GM12878 (cell line): ENCODE measurements around the gene ICE1. TPM values are rescaled to one million over a fixed set of nuclear protein-coding genes. Genes with fewer than 3 reads are reported as not detected.

Experiments
- ATAC-seq: fragments of 200-7000 bp; cut with Tn5 transposase; 3 replicates; pipeline ENCODE4 v1.9.1; 2020; ENCODE audit warnings: mild to moderate bottlenecking, moderate library complexity
- BruUV-seq: library from RNA; stranded (reverse); fragments of 400-500 nt; replicated peaks from 2 replicates; lab custom pipeline; 2021; lab: Mats Ljungman, UMichigan
- CTCF ChIA-PET: fragments of 300-600 bp; sonication (Branson Sonifier 250); formaldehyde crosslinking; extraction: SDS; loops from one replicate; lab custom pipeline; 2021; ENCODE audit warnings: inconsistent platforms; lab: Yijun Ruan, JAX
- POLR2A ChIA-PET: fragments of 350-600 bp; formaldehyde crosslinking; extraction: SDS; loops from one replicate; lab custom pipeline; 2021; ENCODE audit warnings: inconsistent platforms; lab: Charles Lee
- RAD21 ChIA-PET: fragments of 300-600 bp; sonication (Branson Sonifier 250); formaldehyde crosslinking; loops from one replicate; lab custom pipeline; 2023; ENCODE audit warnings: antibody characterized with exemption; ENCODE audit not compliant: unreplicated experiment; lab: Charles Lee
- SMC1A ChIA-PET: fragments of 300-600 bp; sonication (Branson Sonifier 250); formaldehyde crosslinking; loops from one replicate; lab custom pipeline; 2023; ENCODE audit not compliant: unreplicated experiment, uncharacterized antibody; lab: Charles Lee
- DNase-seq: peaks from one replicate; pipeline ENCODE4 v3.0.0-alpha.2; 2011; ENCODE audit warnings: low read depth, low spot score
- FAIRE-seq: peaks from 3 replicates; lab custom pipeline; 2011; peaks lifted over from hg19 to GRCh38; lab: Jason Lieb, UNC
- H2AFZ ChIP-seq: 2 replicates; pipeline ENCODE4 v1.6.0; 2011; ENCODE audit warnings: low read depth, low read length, control low read depth; ENCODE audit not compliant: control insufficient read depth
- H3K27ac ChIP-seq: 2 replicates; pipeline ENCODE4 v1.5.1; 2011; ENCODE audit warnings: control low read depth; ENCODE audit not compliant: control insufficient read depth, insufficient read depth
- H3K27me3 ChIP-seq, 2 experiments: replicated peaks in 1 of 2; 2 replicates each; pipeline versions ENCODE4 v1.6.0 to v1.6.1; 2011; ENCODE audit warnings: low read length in 1 of 2; ENCODE audit not compliant: control insufficient read depth in 2 of 2, insufficient read depth in 2 of 2
- H3K36me3 ChIP-seq, 2 experiments: 2 replicates each; pipeline ENCODE4 v1.5.1; 2011; ENCODE audit warnings: low read length in 1 of 2; ENCODE audit not compliant: control insufficient read depth in 2 of 2, insufficient read depth in 2 of 2
- H3K4me1 ChIP-seq: 2 replicates; pipeline ENCODE4 v1.6.1; 2011; ENCODE audit warnings: mild to moderate bottlenecking, low read length, moderate library complexity, mixed read lengths; ENCODE audit not compliant: control insufficient read depth, insufficient read depth
- H3K4me2 ChIP-seq: 2 replicates; pipeline ENCODE4 v1.6.0; 2011; ENCODE audit warnings: control low read depth; ENCODE audit not compliant: control insufficient read depth, insufficient read depth
- H3K4me3 ChIP-seq: fragments of 200-600 bp; sonication (generic); 2 replicates; pipeline ENCODE4 v1.5.1; 2016
- H3K79me2 ChIP-seq: 2 replicates; pipeline ENCODE4 v1.6.0; 2011; ENCODE audit warnings: low read length; ENCODE audit not compliant: control insufficient read depth, insufficient read depth
- H3K9ac ChIP-seq: 2 replicates; pipeline ENCODE4 v1.8.0; 2011; ENCODE audit warnings: low read length, control low read depth, mixed read lengths; ENCODE audit not compliant: control insufficient read depth, insufficient read depth
- H3K9me3 ChIP-seq: replicated peaks from 3 replicates; pipeline ENCODE4 v1.5.1; 2011; ENCODE audit warnings: mild to moderate bottlenecking, low read length; ENCODE audit not compliant: control insufficient read depth, insufficient read depth
- H4K20me1 ChIP-seq: 2 replicates; pipeline ENCODE4 v1.6.0; 2011; ENCODE audit not compliant: control insufficient read depth, insufficient read depth
- BRCA1 ChIP-seq: IDR thresholded peaks from 2 replicates; pipeline ENCODE4 v1.6.1; 2011; ENCODE audit warnings: low read depth, low read length, improper control_type of control experiment
- CBX3 ChIP-seq: fragments of 200-600 bp; sonication (generic); IDR thresholded peaks from 2 replicates; pipeline ENCODE4 v1.6.1; 2016; ENCODE audit warnings: low read depth, borderline replicate concordance
- IRF5 ChIP-seq: fragments of 450-650 bp; IDR thresholded peaks from 2 replicates; pipeline ENCODE4 v1.6.1; 2017; ENCODE audit warnings: borderline replicate concordance
- NR2C1 ChIP-seq: fragments of 450-650 bp; IDR thresholded peaks from 2 replicates; pipeline ENCODE4 v1.6.1; 2017; ENCODE audit warnings: antibody characterized with exemption, mild to moderate bottlenecking, moderate library complexity
- PAX8 ChIP-seq: fragments of 450-650 bp; IDR thresholded peaks from 2 replicates; pipeline ENCODE4 v1.6.1; 2017; ENCODE audit warnings: mild to moderate bottlenecking, moderate library complexity
- RFX5 ChIP-seq: IDR thresholded peaks from 2 replicates; pipeline ENCODE4 v1.6.1; 2011; ENCODE audit warnings: low read depth, low read length, improper control_type of control experiment
- SIX5 ChIP-seq: IDR thresholded peaks from 2 replicates; pipeline ENCODE4 v1.6.1; 2011; ENCODE audit warnings: mild to moderate bottlenecking, low read depth, low read length, moderate library complexity; ENCODE audit not compliant: severe bottlenecking
- SMAD5 ChIP-seq: IDR thresholded peaks from 2 replicates; pipeline ENCODE4 v1.6.1; 2016; ENCODE audit warnings: antibody characterized with exemption, low read depth
- SMC3 ChIP-seq: IDR thresholded peaks from 2 replicates; pipeline ENCODE4 v1.6.1; 2011; ENCODE audit warnings: low read length, improper control_type of control experiment, borderline replicate concordance
- ZBED1 ChIP-seq: IDR thresholded peaks from 2 replicates; pipeline ENCODE4 v1.6.1; 2016; ENCODE audit warnings: borderline replicate concordance
- WGBS: methylation state at CpG from one replicate; pipeline ENCODE4 v1.1.6; 2016; ENCODE audit warnings: low lambda C conversion rate; ENCODE audit not compliant: insufficient replicate concordance, insufficient coverage; ENCODE audit errors: missing lambda C conversion rate; 5-methylcytosine and 5-hydroxymethylcytosine counted together
- in situ Hi-C: fragments of 300-500 bp; cut with MboI; formaldehyde crosslinking; loops from 9 replicates; pipeline ENCODE4 v1.14.3; 2018; ENCODE audit warnings: mixed read lengths
- intact Hi-C: fragments of 100-400 bp; cut with micrococcal nuclease; formaldehyde crosslinking; loops from one replicate; pipeline ENCODE4 v1.14.2; 2022; ENCODE audit not compliant: unreplicated experiment
- polyA plus RNA-seq, 11 experiments: library from polyadenylated mRNA; depleted of rRNA in 4 of 11; unstranded in 6 of 11; stranded (reverse) in 5 of 11; fragments of >200 nt; fragmentation: Nextera tagmentation in 4 of 11; fragmentation: Illumina TruSeq in 1 of 11; extraction: Ambion mirVana in 4 of 11; extraction: Trizol in 1 of 11; gene quantifications; 1 replicate in 1 of 11; 2 replicates in 10 of 11; pipeline versions ENCODE4 v1.2.1 to v1.2.3, GENCODE V29; 2011 to 2016; ENCODE audit warnings: inconsistent platforms in 2 of 11, missing spikeins in 2 of 11, low read depth in 1 of 11
- total RNA-seq, 4 experiments: library from RNA; depleted of rRNA in 3 of 4; stranded (reverse); fragments of >200 nt in 3 of 4; fragmentation: Illumina TruSeq in 1 of 4; extraction: Trizol in 1 of 4; gene quantifications; 2 replicates each; pipeline versions ENCODE4 v1.2.1 to v1.2.3, GENCODE V29; 2013 to 2021
- TF ChIP-seq, protein P1 (sequence below): fragments of 450-650 bp; IDR thresholded peaks from 2 replicates; pipeline ENCODE4 v1.6.1; 2017; ENCODE audit warnings: low read depth, mild to moderate bottlenecking, moderate library complexity

ICE1 gene
- total and polyA plus RNA-seq, 10 of the 15 experiments (the other 5 are each of a cell fraction or from before 2014, with no cell fraction given) = 3.8 to 31.4 (median 18.9) TPM

GRCh38 chr5:5511904-5512416 lies 89.5 kb downstream of the ICE1 start:
- ChIA-PET SMC1A (no interaction called here), POLR2A (no interaction called here), RAD21 (no interaction called here), CTCF (no interaction called here)
- ATAC-seq (no peak), DNase-seq (no peak), FAIRE-seq (no peak)
- Histone ChIP-seq H2AFZ (no peak overlapping the region), H3K9me3 (no peaks in the 10 kb centered on the region), H3K79me2 (no peaks in the 10 kb centered on the region), H3K9ac (no peak overlapping the region), H3K4me3 (no peak overlapping the region), H3K27ac (no peak overlapping the region), H3K36me3 (no peaks in the 10 kb centered on the region), H3K4me1 (no peaks in the 10 kb centered on the region), H4K20me1 (no peaks in the 10 kb centered on the region), H3K4me2 (no peak overlapping the region), H3K27me3 (no peaks in the 10 kb centered on the region)
- no TSS peak for BruUV-seq
- intact Hi-C loops (no loop called here), in situ Hi-C loops (no loop called here)
- TF ChIP-seq NR2C1 (no peak), ZBED1 (no peak), IRF5 (no peak), SMAD5 (no peak), PAX8 (no peak), SIX5 (no peak), RFX5 (no peak), BRCA1 (no peak), CBX3 (no peak), SMC3 (no peak)
- TF ChIP-seq, protein P1, sequence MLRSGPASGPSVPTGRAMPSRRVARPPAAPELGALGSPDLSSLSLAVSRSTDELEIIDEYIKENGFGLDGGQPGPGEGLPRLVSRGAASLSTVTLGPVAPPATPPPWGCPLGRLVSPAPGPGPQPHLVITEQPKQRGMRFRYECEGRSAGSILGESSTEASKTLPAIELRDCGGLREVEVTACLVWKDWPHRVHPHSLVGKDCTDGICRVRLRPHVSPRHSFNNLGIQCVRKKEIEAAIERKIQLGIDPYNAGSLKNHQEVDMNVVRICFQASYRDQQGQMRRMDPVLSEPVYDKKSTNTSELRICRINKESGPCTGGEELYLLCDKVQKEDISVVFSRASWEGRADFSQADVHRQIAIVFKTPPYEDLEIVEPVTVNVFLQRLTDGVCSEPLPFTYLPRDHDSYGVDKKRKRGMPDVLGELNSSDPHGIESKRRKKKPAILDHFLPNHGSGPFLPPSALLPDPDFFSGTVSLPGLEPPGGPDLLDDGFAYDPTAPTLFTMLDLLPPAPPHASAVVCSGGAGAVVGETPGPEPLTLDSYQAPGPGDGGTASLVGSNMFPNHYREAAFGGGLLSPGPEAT = no peak
- 36% methylated on average over 11 of the region's 11 CpGs for WGBS
